K562 (cell line): ENCODE data around the gene SLC17A9.

Source experiments
- CBX2 ChIP-seq: fragments of 200-600 bp; sonication (generic); IDR thresholded peaks from one replicate; pipeline ENCODE4 v1.6.1; 2012; ENCODE audit warnings: mild to moderate bottlenecking, low read length, inconsistent platforms; ENCODE audit not compliant: insufficient read depth, poor library complexity, severe bottlenecking
- FOXK2 ChIP-seq, 2 experiments: fragments of 450-650 bp; IDR thresholded peaks in 1 of 2; conservative IDR thresholded peaks in 1 of 2; 2 replicates each; pipeline ENCODE4 v1.6.1; 2016; ENCODE audit warnings: low read depth in 2 of 2, mild to moderate bottlenecking in 1 of 2
- JUNB ChIP-seq: fragments of 450-650 bp; formaldehyde crosslinking; conservative IDR thresholded peaks from 2 replicates; pipeline ENCODE4 v1.4.0; 2020; ENCODE audit warnings: mild to moderate bottlenecking
- POLR2A ChIP-seq: fragments of 450-650 bp; conservative IDR thresholded peaks from 2 replicates; pipeline ENCODE4 v1.6.1; 2016
- POLR3A ChIP-seq: IDR thresholded peaks from 2 replicates; pipeline ENCODE4 v1.6.1; 2011; ENCODE audit warnings: borderline replicate concordance, mild to moderate bottlenecking, moderate library complexity; ENCODE audit not compliant: insufficient read length, insufficient read depth; ENCODE audit errors: extremely low read depth
- TAF1 ChIP-seq: IDR thresholded peaks from 2 replicates; pipeline ENCODE4 v1.6.1; 2011; ENCODE audit warnings: mild to moderate bottlenecking, low read length, moderate library complexity; ENCODE audit not compliant: insufficient read depth, control insufficient read depth, severe bottlenecking; ENCODE audit errors: extremely low read depth
- ZNF12 ChIP-seq: sonication (generic); formaldehyde crosslinking; IDR thresholded peaks from 2 replicates; pipeline ENCODE4 v1.4.0; 2020; ENCODE audit warnings: mild to moderate bottlenecking, missing genetic modification reagents
- ZNF551 ChIP-seq: fragments of 250-450 bp; sonication (Bioruptor Pico); IDR thresholded peaks from 2 replicates; pipeline ENCODE4 v1.5.0; 2021; ENCODE audit warnings: mild to moderate bottlenecking, moderate library complexity
- TF ChIP-seq, protein P1 (sequence below), 2 experiments: fragments of 450-650 bp in 1 of 2; sonication (generic) in 1 of 2; formaldehyde crosslinking in 1 of 2; IDR thresholded peaks in 1 of 2; conservative IDR thresholded peaks in 1 of 2; 2 replicates each; pipeline versions ENCODE4 v1.6.1 to v1.8.1; 2016 to 2023; ENCODE audit warnings: mild to moderate bottlenecking in 2 of 2, moderate library complexity in 2 of 2, inconsistent platforms in 1 of 2, missing genetic modification reagents in 1 of 2
- TF ChIP-seq, protein P2 (sequence below), 2 experiments: fragments of 450-650 bp; formaldehyde crosslinking in 1 of 2; IDR thresholded peaks; 2 replicates each; pipeline versions ENCODE4 v1.4.0 to v1.6.1; 2014 to 2020; ENCODE audit warnings: mild to moderate bottlenecking in 2 of 2, borderline replicate concordance in 1 of 2, low read depth in 1 of 2
- TF ChIP-seq, protein P3 (sequence below), 3 experiments: IDR thresholded peaks in 2 of 3; conservative IDR thresholded peaks in 1 of 3; 2 replicates each; pipeline ENCODE4 v1.5.1; 2011 to 2012; ENCODE audit warnings: low read length in 3 of 3, mild to moderate bottlenecking in 3 of 3, control low read depth in 2 of 3, improper control_type of control experiment in 1 of 3, inconsistent platforms in 1 of 3, low read depth in 1 of 3, mixed read lengths in 1 of 3, moderate library complexity in 1 of 3; ENCODE audit not compliant: insufficient read depth in 2 of 3
- TF ChIP-seq, protein P4 (sequence below): IDR thresholded peaks from 2 replicates; pipeline ENCODE4 v1.6.1; 2016; ENCODE audit warnings: missing genetic modification characterization, missing compliant biosample characterization
- TF ChIP-seq, protein P5 (sequence below): fragments of 250-450 bp; sonication (Bioruptor Pico); IDR thresholded peaks from 2 replicates; pipeline ENCODE4 v1.8.0; 2022; ENCODE audit warnings: moderate library complexity, mild to moderate bottlenecking, inconsistent platforms
- TF ChIP-seq, protein P6 (sequence below): fragments of 450-650 bp; formaldehyde crosslinking; IDR thresholded peaks from 2 replicates; pipeline ENCODE4 v1.4.0; 2022; ENCODE audit warnings: missing genetic modification characterization

DNA sequence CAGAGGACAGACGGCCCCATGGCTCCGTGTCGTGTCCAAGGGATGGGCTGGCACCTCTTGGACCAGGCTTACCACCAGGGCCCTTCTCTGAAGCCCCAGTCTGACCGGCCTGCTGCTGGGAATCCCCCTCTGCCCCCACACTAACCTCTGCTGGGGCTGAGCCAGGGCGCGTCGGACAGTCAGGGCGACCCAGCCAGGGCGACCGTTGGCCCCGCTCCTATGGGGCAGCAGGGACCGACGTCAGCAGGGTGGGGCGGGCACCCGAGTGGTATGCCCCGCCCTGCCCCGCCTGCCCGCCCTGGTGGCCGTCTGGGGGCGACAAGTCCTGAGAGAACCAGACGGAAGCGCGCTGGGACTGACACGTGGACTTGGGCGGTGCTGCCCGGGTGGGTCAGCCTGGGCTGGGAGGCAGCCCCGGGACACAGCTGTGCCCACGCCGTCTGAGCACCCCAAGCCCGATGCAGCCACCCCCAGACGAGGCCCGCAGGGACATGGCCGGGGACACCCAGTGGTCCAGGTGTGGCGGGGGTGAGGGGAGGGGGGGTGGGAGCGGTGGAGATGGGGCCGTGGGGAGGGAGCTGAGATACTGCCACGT lies at the start of gene SLC17A9:
- TF ChIP-seq, protein P1, sequence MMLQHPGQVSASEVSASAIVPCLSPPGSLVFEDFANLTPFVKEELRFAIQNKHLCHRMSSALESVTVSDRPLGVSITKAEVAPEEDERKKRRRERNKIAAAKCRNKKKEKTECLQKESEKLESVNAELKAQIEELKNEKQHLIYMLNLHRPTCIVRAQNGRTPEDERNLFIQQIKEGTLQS (IDR thresholded peaks at IDR 0.05), result no peak
- TF ChIP-seq, protein P1 (CRISPR knock-in tag; conservative IDR thresholded peaks at IDR 0.05), result no peak
- TF ChIP-seq FOXK2 (conservative IDR thresholded peaks at IDR 0.05 in 1 of 2, IDR thresholded peaks at IDR 0.05 in 1 of 2; ENCODE audit: low read depth in 2 of 2), result no peak
- TF ChIP-seq, protein P2, sequence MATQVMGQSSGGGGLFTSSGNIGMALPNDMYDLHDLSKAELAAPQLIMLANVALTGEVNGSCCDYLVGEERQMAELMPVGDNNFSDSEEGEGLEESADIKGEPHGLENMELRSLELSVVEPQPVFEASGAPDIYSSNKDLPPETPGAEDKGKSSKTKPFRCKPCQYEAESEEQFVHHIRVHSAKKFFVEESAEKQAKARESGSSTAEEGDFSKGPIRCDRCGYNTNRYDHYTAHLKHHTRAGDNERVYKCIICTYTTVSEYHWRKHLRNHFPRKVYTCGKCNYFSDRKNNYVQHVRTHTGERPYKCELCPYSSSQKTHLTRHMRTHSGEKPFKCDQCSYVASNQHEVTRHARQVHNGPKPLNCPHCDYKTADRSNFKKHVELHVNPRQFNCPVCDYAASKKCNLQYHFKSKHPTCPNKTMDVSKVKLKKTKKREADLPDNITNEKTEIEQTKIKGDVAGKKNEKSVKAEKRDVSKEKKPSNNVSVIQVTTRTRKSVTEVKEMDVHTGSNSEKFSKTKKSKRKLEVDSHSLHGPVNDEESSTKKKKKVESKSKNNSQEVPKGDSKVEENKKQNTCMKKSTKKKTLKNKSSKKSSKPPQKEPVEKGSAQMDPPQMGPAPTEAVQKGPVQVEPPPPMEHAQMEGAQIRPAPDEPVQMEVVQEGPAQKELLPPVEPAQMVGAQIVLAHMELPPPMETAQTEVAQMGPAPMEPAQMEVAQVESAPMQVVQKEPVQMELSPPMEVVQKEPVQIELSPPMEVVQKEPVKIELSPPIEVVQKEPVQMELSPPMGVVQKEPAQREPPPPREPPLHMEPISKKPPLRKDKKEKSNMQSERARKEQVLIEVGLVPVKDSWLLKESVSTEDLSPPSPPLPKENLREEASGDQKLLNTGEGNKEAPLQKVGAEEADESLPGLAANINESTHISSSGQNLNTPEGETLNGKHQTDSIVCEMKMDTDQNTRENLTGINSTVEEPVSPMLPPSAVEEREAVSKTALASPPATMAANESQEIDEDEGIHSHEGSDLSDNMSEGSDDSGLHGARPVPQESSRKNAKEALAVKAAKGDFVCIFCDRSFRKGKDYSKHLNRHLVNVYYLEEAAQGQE (IDR thresholded peaks at IDR 0.05; ENCODE audit: borderline replicate concordance), result no peak
- TF ChIP-seq, protein P2 (CRISPR knock-in tag; IDR thresholded peaks at IDR 0.05; ENCODE audit: low read depth), result no peak
- TF ChIP-seq, protein P3, sequence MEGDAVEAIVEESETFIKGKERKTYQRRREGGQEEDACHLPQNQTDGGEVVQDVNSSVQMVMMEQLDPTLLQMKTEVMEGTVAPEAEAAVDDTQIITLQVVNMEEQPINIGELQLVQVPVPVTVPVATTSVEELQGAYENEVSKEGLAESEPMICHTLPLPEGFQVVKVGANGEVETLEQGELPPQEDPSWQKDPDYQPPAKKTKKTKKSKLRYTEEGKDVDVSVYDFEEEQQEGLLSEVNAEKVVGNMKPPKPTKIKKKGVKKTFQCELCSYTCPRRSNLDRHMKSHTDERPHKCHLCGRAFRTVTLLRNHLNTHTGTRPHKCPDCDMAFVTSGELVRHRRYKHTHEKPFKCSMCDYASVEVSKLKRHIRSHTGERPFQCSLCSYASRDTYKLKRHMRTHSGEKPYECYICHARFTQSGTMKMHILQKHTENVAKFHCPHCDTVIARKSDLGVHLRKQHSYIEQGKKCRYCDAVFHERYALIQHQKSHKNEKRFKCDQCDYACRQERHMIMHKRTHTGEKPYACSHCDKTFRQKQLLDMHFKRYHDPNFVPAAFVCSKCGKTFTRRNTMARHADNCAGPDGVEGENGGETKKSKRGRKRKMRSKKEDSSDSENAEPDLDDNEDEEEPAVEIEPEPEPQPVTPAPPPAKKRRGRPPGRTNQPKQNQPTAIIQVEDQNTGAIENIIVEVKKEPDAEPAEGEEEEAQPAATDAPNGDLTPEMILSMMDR (IDR thresholded peaks at IDR 0.05 in 2 of 3, conservative IDR thresholded peaks at IDR 0.05 in 1 of 3; ENCODE audit: insufficient read depth in 2 of 3, low read depth in 1 of 3, low read length in 3 of 3), result no peak
- TF ChIP-seq, protein P4, sequence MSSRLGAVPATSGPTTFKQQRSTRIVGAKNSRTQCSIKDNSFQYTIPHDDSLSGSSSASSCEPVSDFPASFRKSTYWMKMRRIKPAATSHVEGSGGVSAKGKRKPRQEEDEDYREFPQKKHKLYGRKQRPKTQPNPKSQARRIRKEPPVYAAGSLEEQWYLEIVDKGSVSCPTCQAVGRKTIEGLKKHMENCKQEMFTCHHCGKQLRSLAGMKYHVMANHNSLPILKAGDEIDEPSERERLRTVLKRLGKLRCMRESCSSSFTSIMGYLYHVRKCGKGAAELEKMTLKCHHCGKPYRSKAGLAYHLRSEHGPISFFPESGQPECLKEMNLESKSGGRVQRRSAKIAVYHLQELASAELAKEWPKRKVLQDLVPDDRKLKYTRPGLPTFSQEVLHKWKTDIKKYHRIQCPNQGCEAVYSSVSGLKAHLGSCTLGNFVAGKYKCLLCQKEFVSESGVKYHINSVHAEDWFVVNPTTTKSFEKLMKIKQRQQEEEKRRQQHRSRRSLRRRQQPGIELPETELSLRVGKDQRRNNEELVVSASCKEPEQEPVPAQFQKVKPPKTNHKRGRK (tag), result no peak
- no peak for TF ChIP-seq ZNF551
- TF ChIP-seq JUNB, result no peak
- TF ChIP-seq, protein P5, sequence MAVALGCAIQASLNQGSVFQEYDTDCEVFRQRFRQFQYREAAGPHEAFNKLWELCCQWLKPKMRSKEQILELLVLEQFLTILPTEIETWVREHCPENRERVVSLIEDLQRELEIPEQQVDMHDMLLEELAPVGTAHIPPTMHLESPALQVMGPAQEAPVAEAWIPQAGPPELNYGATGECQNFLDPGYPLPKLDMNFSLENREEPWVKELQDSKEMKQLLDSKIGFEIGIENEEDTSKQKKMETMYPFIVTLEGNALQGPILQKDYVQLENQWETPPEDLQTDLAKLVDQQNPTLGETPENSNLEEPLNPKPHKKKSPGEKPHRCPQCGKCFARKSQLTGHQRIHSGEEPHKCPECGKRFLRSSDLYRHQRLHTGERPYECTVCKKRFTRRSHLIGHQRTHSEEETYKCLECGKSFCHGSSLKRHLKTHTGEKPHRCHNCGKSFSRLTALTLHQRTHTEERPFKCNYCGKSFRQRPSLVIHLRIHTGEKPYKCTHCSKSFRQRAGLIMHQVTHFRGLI (CRISPR knock-in tag), result no peak
- TF ChIP-seq, protein P6, sequence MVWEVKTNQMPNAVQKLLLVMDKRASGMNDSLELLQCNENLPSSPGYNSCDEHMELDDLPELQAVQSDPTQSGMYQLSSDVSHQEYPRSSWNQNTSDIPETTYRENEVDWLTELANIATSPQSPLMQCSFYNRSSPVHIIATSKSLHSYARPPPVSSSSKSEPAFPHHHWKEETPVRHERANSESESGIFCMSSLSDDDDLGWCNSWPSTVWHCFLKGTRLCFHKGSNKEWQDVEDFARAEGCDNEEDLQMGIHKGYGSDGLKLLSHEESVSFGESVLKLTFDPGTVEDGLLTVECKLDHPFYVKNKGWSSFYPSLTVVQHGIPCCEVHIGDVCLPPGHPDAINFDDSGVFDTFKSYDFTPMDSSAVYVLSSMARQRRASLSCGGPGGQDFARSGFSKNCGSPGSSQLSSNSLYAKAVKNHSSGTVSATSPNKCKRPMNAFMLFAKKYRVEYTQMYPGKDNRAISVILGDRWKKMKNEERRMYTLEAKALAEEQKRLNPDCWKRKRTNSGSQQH (CRISPR knock-in tag), result no peak
- TF ChIP-seq TAF1, result no peak
- no peak for TF ChIP-seq CBX2
- TF ChIP-seq ZNF12, result no peak
- TF ChIP-seq POLR2A, result no peak
- no peak for TF ChIP-seq POLR3A
